Measurements from ENCODE around the gene SLC17A7. TPM values are rescaled to one million over a fixed set of nuclear protein-coding genes. Genes with fewer than 3 reads are reported as not detected.
A peak's percentile ranks its signal among the peaks of the same experiment; 100 is the strongest.

Gene SLC17A7
- total RNA-seq, 4 donors from 2014 or later: 0.38 to 1.4 (median 0.97) TPM

- no peak for DNase-seq (ENCODE audit: low spot score in 2 of 2)
- 83 to 89% methylated on average over 8 of the region's 8 CpGs for WGBS, 2 donors
- intact Hi-C loops (cut with DNase I; ENCODE audit: low total_unique reads): no loop called here
- TF ChIP-seq POLR2A (IDR thresholded peaks at IDR 0.05): no peak
- TF ChIP-seq, protein P1, sequence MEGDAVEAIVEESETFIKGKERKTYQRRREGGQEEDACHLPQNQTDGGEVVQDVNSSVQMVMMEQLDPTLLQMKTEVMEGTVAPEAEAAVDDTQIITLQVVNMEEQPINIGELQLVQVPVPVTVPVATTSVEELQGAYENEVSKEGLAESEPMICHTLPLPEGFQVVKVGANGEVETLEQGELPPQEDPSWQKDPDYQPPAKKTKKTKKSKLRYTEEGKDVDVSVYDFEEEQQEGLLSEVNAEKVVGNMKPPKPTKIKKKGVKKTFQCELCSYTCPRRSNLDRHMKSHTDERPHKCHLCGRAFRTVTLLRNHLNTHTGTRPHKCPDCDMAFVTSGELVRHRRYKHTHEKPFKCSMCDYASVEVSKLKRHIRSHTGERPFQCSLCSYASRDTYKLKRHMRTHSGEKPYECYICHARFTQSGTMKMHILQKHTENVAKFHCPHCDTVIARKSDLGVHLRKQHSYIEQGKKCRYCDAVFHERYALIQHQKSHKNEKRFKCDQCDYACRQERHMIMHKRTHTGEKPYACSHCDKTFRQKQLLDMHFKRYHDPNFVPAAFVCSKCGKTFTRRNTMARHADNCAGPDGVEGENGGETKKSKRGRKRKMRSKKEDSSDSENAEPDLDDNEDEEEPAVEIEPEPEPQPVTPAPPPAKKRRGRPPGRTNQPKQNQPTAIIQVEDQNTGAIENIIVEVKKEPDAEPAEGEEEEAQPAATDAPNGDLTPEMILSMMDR (IDR thresholded peaks at IDR 0.05): no peak
- H3K4me3 ChIP-seq (ENCODE audit: low read depth, poor library complexity, severe bottlenecking): no peak overlapping the region
Measured at GRCh38 chr19:49396738-49397505, 44.4 kb downstream of the SLC17A7 start.

- intact Hi-C loops (cut with DNase I; ENCODE audit: low total_unique reads): no loop called here
- H3K4me3 ChIP-seq (ENCODE audit: low read depth, poor library complexity, severe bottlenecking): no peak overlapping the region
- no peak for DNase-seq (ENCODE audit: low spot score in 2 of 2)
- WGBS, 2 donors: 72 to 82% methylated on average over 15 of the region's 15 CpGs
- no peak for TF ChIP-seq POLR2A (IDR thresholded peaks at IDR 0.05)
- TF ChIP-seq, protein P1 (IDR thresholded peaks at IDR 0.05): no peak
Measured at GRCh38 chr19:49395581-49396407, 45.5 kb downstream of the SLC17A7 start.

- TF ChIP-seq, protein P1 (IDR thresholded peaks at IDR 0.05): no peak
- no peak overlapping the region for H3K4me3 ChIP-seq (ENCODE audit: low read depth, poor library complexity, severe bottlenecking)
- intact Hi-C loops (cut with DNase I; ENCODE audit: low total_unique reads): loop anchor here (5.0 kb wide), 1 partner anchor 43 kb away; no protein-coding TSS in a partner anchor
- 69 to 70% methylated on average over 5 of the region's 5 CpGs for WGBS, 2 donors
- DNase-seq (ENCODE audit: low spot score in 2 of 2): no peak
Measured at GRCh38 chr19:49393881-49394280, 47.4 kb downstream of the SLC17A7 start.

DNA sequence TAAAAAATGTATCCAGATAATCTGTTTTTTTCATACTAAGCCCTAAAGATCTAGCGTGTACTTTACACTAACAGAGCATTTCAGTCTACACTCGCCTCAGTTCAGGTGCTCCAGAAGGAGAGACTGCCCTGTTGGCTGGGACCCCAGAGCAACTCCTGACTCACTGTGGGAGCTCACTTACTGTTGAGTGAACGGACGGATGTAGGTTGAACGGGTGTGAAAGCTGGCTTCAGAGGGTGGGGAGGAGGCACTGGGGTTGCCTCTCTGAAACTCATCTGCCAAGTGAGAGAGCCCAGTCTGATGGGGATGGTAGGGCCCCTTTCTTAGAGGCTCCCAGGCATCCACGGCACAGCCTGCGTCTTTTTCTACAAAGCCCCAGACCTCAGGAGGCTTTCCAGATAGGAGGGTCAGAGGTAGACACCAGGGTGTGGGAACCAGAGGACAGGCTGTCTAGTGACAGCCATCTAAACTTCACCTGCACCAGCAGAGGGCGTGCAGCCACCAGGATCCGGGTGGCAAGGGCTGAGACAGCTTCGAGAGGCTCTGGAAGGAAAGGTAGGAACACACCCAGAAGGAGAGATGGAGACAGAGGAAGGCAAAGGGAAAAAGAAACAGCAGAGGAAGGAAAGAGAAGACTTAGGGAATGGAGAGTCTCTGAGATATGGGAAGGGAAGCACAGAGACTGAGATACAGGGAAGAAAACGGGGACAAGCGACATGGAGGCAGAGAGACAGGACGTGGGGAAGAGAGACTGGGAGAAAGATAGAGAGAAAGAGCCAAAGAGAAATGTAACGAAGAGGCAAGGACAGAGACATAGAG lies 49.5 kb downstream of the SLC17A7 start:
- peak; percentile 68 to 94 for DNase-seq (ENCODE audit: low spot score in 2 of 2)
- WGBS, 2 donors: 20 to 21% methylated on average over 14 of the region's 14 CpGs
- no peak overlapping the region for H3K4me3 ChIP-seq (ENCODE audit: low read depth, poor library complexity, severe bottlenecking)
- no peak for TF ChIP-seq POLR2A (IDR thresholded peaks at IDR 0.05)
- TF ChIP-seq, protein P1 (IDR thresholded peaks at IDR 0.05): peak in 1 of 3 donors; percentile 81
- intact Hi-C loops (cut with DNase I; ENCODE audit: low total_unique reads): loop anchor here (5.0 kb wide), 1 partner anchor 46 kb away; no protein-coding TSS in a partner anchor

DNA sequence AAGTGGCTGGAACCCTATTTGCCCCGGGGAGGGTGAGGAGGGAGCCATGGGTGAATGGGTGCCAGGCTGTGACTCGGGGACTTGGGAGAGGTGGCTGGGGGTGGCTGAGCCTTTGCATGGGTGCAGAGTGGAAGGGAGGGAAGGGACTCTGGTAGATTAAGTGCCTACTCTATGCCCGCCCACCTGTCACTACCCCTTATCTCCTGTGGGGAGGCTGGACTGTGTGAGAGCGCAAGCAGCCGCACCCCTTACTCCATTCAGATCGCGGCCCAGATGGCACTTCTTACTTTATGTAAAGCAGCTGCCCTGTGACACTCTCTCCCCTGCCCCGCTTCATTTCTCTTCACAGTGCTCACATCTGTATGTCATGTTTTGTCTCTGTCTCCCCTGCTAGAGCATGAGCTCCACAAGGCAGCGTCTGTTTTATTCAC lies 50.4 kb downstream of the SLC17A7 start:
- 52% methylated on average over 8 to 9 of the region's 9 CpGs for WGBS, 2 donors
- H3K4me3 ChIP-seq (ENCODE audit: low read depth, poor library complexity, severe bottlenecking): no peak overlapping the region
- no peak for DNase-seq (ENCODE audit: low spot score in 2 of 2)
- intact Hi-C loops (cut with DNase I; ENCODE audit: low total_unique reads): loop anchor here (5.0 kb wide), 1 partner anchor 46 kb away; no protein-coding TSS in a partner anchor
- no peak for TF ChIP-seq POLR2A (IDR thresholded peaks at IDR 0.05)
- TF ChIP-seq, protein P1 (IDR thresholded peaks at IDR 0.05): no peak

All from lower leg skin (tissue), 4 donors.